GM19372 (cell line): Measurements from ENCODE around the gene ADAMTS19.
"Not testable (repeated sequence)": the region's sequence is repeated elsewhere in the genome, so short reads cannot be mapped to it uniquely, and the experiment has no call there.

ENCODE experiments used
- ATAC-seq: cut with Tn5 transposase; IDR thresholded peaks from one replicate; pipeline ENCODE4 v1.9.1; 2021; ENCODE audit warnings: mild to moderate bottlenecking, low read depth, moderate library complexity; ENCODE audit not compliant: unreplicated experiment

The ADAMTS19 gene

GRCh38 chr5:129584496-129584895, 124.4 kb downstream of the ADAMTS19 start:
- ATAC-seq = not testable (repeated sequence)

GRCh38 chr5:129591508-129592160, 131.5 kb downstream of the ADAMTS19 start:
- no peak for ATAC-seq

- ATAC-seq = no peak
These were observed 133.4 kb downstream of the ADAMTS19 start for GRCh38 chr5:129593525-129593924.

GRCh38 chr5:129601576-129601975, 141.5 kb downstream of the ADAMTS19 start:
- ATAC-seq = no peak

- ATAC-seq = no peak
These were observed 148.3 kb downstream of the ADAMTS19 start for GRCh38 chr5:129608350-129608749.

GRCh38 chr5:129609710-129610109, 149.6 kb downstream of the ADAMTS19 start:
- ATAC-seq = peak; percentile 81

GRCh38 chr5:129616517-129616916, 156.4 kb downstream of the ADAMTS19 start:
- no peak for ATAC-seq

GRCh38 chr5:129617206-129617605, 157.1 kb downstream of the ADAMTS19 start:
- ATAC-seq = no peak

- ATAC-seq = no peak
These were observed 159.7 kb downstream of the ADAMTS19 start for GRCh38 chr5:129619782-129620181.

- no peak for ATAC-seq
These were observed 162.4 kb downstream of the ADAMTS19 start for GRCh38 chr5:129622531-129622930.

- ATAC-seq = no peak
These were observed 169.5 kb downstream of the ADAMTS19 start for GRCh38 chr5:129629575-129629974.

- no peak for ATAC-seq
These were observed 170.0 kb downstream of the ADAMTS19 start for GRCh38 chr5:129630101-129630500.

GRCh38 chr5:129631961-129632360, 171.9 kb downstream of the ADAMTS19 start:
- no peak for ATAC-seq

- ATAC-seq = not testable (repeated sequence)
These were observed 177.4 kb downstream of the ADAMTS19 start for GRCh38 chr5:129637501-129637900.

GRCh38 chr5:129639331-129639730, 179.2 kb downstream of the ADAMTS19 start:
- no peak for ATAC-seq

GRCh38 chr5:129652349-129653056, 192.4 kb downstream of the ADAMTS19 start:
- ATAC-seq = no peak

- no peak for ATAC-seq
These were observed 192.9 kb downstream of the ADAMTS19 start for GRCh38 chr5:129653057-129653375.

GRCh38 chr5:129653442-129653841, 193.3 kb downstream of the ADAMTS19 start:
- ATAC-seq = no peak

- no peak for ATAC-seq
These were observed 196.9 kb downstream of the ADAMTS19 start for GRCh38 chr5:129656952-129657351.

- ATAC-seq = no peak
These were observed 198.7 kb downstream of the ADAMTS19 start for GRCh38 chr5:129658801-129659200.

GRCh38 chr5:129661366-129662035, 201.4 kb downstream of the ADAMTS19 start:
- no peak for ATAC-seq
